ENCODE measurements around the gene PCED1A.

DNA sequence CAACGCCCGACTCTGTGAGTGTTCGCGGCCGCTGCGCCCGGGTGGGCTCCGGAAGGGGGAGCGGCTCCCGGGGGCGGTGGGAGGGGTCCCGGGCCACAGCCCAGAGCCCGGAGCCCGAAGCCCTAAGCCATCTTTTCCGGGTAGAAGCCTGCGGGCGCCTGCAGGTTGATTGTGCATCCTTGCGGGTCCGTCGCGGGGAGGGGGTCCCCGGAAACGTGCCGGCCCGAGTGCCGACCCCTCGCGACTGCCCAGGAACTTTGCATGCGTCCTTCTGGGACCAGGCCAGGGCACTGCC lies 33.2 kb upstream of the PCED1A start:
- TF ChIP-seq, protein P1, sequence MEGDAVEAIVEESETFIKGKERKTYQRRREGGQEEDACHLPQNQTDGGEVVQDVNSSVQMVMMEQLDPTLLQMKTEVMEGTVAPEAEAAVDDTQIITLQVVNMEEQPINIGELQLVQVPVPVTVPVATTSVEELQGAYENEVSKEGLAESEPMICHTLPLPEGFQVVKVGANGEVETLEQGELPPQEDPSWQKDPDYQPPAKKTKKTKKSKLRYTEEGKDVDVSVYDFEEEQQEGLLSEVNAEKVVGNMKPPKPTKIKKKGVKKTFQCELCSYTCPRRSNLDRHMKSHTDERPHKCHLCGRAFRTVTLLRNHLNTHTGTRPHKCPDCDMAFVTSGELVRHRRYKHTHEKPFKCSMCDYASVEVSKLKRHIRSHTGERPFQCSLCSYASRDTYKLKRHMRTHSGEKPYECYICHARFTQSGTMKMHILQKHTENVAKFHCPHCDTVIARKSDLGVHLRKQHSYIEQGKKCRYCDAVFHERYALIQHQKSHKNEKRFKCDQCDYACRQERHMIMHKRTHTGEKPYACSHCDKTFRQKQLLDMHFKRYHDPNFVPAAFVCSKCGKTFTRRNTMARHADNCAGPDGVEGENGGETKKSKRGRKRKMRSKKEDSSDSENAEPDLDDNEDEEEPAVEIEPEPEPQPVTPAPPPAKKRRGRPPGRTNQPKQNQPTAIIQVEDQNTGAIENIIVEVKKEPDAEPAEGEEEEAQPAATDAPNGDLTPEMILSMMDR (conservative IDR thresholded peaks at IDR 0.05) = no peak
- TF ChIP-seq ZFX (IDR thresholded peaks at IDR 0.05) = no peak; the same call in 1 of the 2 replicates
